Muscle of leg (tissue), 11 donors: ENCODE data around the gene ADRM1. TPM values are rescaled to one million over a fixed set of nuclear protein-coding genes. Genes with fewer than 3 reads are reported as not detected.

ENCODE experiments used
- DNase-seq: peaks from one replicate; pipeline ENCODE4 v3.0.0; 2013
- H3K27ac ChIP-seq: one replicate; pipeline ENCODE4 v1.5.1; 2013; ENCODE audit warnings: mild to moderate bottlenecking, low read length, control low read depth
- H3K27me3 ChIP-seq: one replicate; pipeline ENCODE4 v1.6.1; 2013; ENCODE audit warnings: low read length; ENCODE audit not compliant: control insufficient read depth, insufficient read depth
- H3K36me3 ChIP-seq: one replicate; pipeline ENCODE4 v1.6.1; 2013; ENCODE audit warnings: low read length; ENCODE audit not compliant: control insufficient read depth, insufficient read depth
- H3K4me1 ChIP-seq: one replicate; pipeline ENCODE4 v1.6.1; 2013; ENCODE audit warnings: low read length; ENCODE audit not compliant: control insufficient read depth, insufficient read depth
- H3K4me3 ChIP-seq: one replicate; pipeline ENCODE4 v1.5.1; 2013; ENCODE audit warnings: low read length, control low read depth
- H3K9me3 ChIP-seq: replicated peaks from 2 replicates; pipeline ENCODE4 v1.6.1; 2013; ENCODE audit warnings: low read depth, low read length; ENCODE audit not compliant: control insufficient read depth
- WGBS: methylation state at CpG from one replicate; pipeline ENCODE4 v1.1.5; 2013; ENCODE audit warnings: missing lambda C conversion rate; ENCODE audit not compliant: insufficient coverage; 5-methylcytosine and 5-hydroxymethylcytosine counted together
- polyA plus RNA-seq, 8 donors: library from polyadenylated mRNA; unstranded; fragments of 120-200 nt; gene quantifications; one replicate each; pipeline versions ENCODE4 v1.2.1 to v1.2.3, GENCODE V29; 2013; ENCODE audit warnings: inconsistent platforms in 1 of 8, low replicate concordance in 1 of 8; ENCODE audit not compliant: insufficient read length in 8 of 8, insufficient read depth in 1 of 8
- total RNA-seq: library from RNA; stranded (reverse); fragments of 120-200 nt; gene quantifications from one replicate; pipeline ENCODE4 v1.2.4, GENCODE V29; 2013

ADRM1 gene
- total and polyA plus RNA-seq, 9 donors = 53.6 to 65.6 (median 59.2) TPM

GRCh38 chr20:62309198-62309944 is 6.6 kb downstream of the ADRM1 start:
- H3K4me3 ChIP-seq = no peak overlapping the region
- no peaks in the 10 kb centered on the region for H3K27me3 ChIP-seq
- DNase-seq = no peak
- H3K4me1 ChIP-seq = peaks cover 8% of the 10 kb centered on the region
- WGBS = 75% methylated on average over 16 of the region's 26 CpGs
- peaks cover 92% of the 10 kb centered on the region for H3K36me3 ChIP-seq
- no peaks in the 10 kb centered on the region for H3K9me3 ChIP-seq
- H3K27ac ChIP-seq = no peak overlapping the region

- no peak overlapping the region for H3K4me3 ChIP-seq
- H3K27ac ChIP-seq = no peak overlapping the region
- no peaks in the 10 kb centered on the region for H3K27me3 ChIP-seq
- H3K36me3 ChIP-seq = peaks cover 91% of the 10 kb centered on the region
- 76% methylated on average over 19 of the region's 29 CpGs for WGBS
- DNase-seq = no peak
- H3K9me3 ChIP-seq = no peaks in the 10 kb centered on the region
- no peaks in the 10 kb centered on the region for H3K4me1 ChIP-seq
These were observed 7.4 kb downstream of the ADRM1 start for GRCh38 chr20:62309947-62310756.

- Histone ChIP-seq H3K4me1 (no peaks in the 10 kb centered on the region), H3K27me3 (no peaks in the 10 kb centered on the region), H3K36me3 (peaks cover 91% of the 10 kb centered on the region), H3K9me3 (no peaks in the 10 kb centered on the region), H3K4me3 (no peak overlapping the region), H3K27ac (no peak overlapping the region)
- no peak for DNase-seq
- WGBS = 81% methylated on average over 17 of the region's 25 CpGs
These were observed 7.9 kb downstream of the ADRM1 start for GRCh38 chr20:62310757-62311121.

- Histone ChIP-seq H3K27ac (no peak overlapping the region), H3K9me3 (no peaks in the 10 kb centered on the region), H3K27me3 (no peaks in the 10 kb centered on the region), H3K4me3 (no peak overlapping the region), H3K4me1 (no peaks in the 10 kb centered on the region), H3K36me3 (peaks cover 91% of the 10 kb centered on the region)
- DNase-seq = no peak
- WGBS = 87% methylated on average over 11 of the region's 18 CpGs
These were observed 8.4 kb downstream of the ADRM1 start for GRCh38 chr20:62311150-62311549.

GRCh38 chr20:62311832-62312661 is 9.2 kb downstream of the ADRM1 start:
- 90% methylated on average over 60 of the region's 60 CpGs for WGBS
- no peaks in the 10 kb centered on the region for H3K9me3 ChIP-seq
- H3K4me1 ChIP-seq = no peaks in the 10 kb centered on the region
- no peaks in the 10 kb centered on the region for H3K27me3 ChIP-seq
- peaks cover 91% of the 10 kb centered on the region for H3K36me3 ChIP-seq
- no peak overlapping the region for H3K4me3 ChIP-seq
- no peak for DNase-seq
- H3K27ac ChIP-seq = no peak overlapping the region

GRCh38 chr20:62312662-62312977 is 9.8 kb downstream of the ADRM1 start:
- H3K36me3 ChIP-seq = peaks cover 91% of the 10 kb centered on the region
- DNase-seq = no peak
- WGBS = 84% methylated on average over 14 of the region's 16 CpGs
- no peak overlapping the region for H3K27ac ChIP-seq
- H3K27me3 ChIP-seq = no peaks in the 10 kb centered on the region
- no peaks in the 10 kb centered on the region for H3K9me3 ChIP-seq
- H3K4me3 ChIP-seq = no peak overlapping the region
- H3K4me1 ChIP-seq = no peaks in the 10 kb centered on the region

- H3K36me3 ChIP-seq = peaks cover 87% of the 10 kb centered on the region
- H3K4me3 ChIP-seq = no peak overlapping the region
- no peaks in the 10 kb centered on the region for H3K9me3 ChIP-seq
- no peaks in the 10 kb centered on the region for H3K4me1 ChIP-seq
- no peak overlapping the region for H3K27ac ChIP-seq
- WGBS = 89% methylated on average over 23 of the region's 26 CpGs
- no peak for DNase-seq
- no peaks in the 10 kb centered on the region for H3K27me3 ChIP-seq
These were observed 10.2 kb downstream of the ADRM1 start for GRCh38 chr20:62313021-62313420.

- no peak for DNase-seq
- no peaks in the 10 kb centered on the region for H3K4me1 ChIP-seq
- H3K9me3 ChIP-seq = no peaks in the 10 kb centered on the region
- peaks cover 82% of the 10 kb centered on the region for H3K36me3 ChIP-seq
- no peaks in the 10 kb centered on the region for H3K27me3 ChIP-seq
- no peak overlapping the region for H3K4me3 ChIP-seq
- WGBS = 94% methylated on average over 46 of the region's 55 CpGs
- H3K27ac ChIP-seq = no peak overlapping the region
These were observed 10.9 kb downstream of the ADRM1 start for GRCh38 chr20:62313460-62314338.

GRCh38 chr20:62314339-62314638 is 11.5 kb downstream of the ADRM1 start:
- no peaks in the 10 kb centered on the region for H3K9me3 ChIP-seq
- no peak overlapping the region for H3K27ac ChIP-seq
- WGBS = 92% methylated on average over 12 of the region's 12 CpGs
- peaks cover 81% of the 10 kb centered on the region for H3K36me3 ChIP-seq
- no peak for DNase-seq
- no peaks in the 10 kb centered on the region for H3K27me3 ChIP-seq
- H3K4me3 ChIP-seq = no peak overlapping the region
- H3K4me1 ChIP-seq = no peaks in the 10 kb centered on the region
